Measurements from ENCODE around the gene FOXR2. TPM values are rescaled to one million over a fixed set of nuclear protein-coding genes. Genes with fewer than 3 reads are reported as not detected.

Gene FOXR2, protein sequence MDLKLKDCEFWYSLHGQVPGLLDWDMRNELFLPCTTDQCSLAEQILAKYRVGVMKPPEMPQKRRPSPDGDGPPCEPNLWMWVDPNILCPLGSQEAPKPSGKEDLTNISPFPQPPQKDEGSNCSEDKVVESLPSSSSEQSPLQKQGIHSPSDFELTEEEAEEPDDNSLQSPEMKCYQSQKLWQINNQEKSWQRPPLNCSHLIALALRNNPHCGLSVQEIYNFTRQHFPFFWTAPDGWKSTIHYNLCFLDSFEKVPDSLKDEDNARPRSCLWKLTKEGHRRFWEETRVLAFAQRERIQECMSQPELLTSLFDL
- total RNA-seq (2022) (not detected in 2 replicates), Bru-seq, nascent RNA (not detected), BruChase-seq, experiment 1, labeled RNA remaining after a 6-hour chase (not detected), BruChase-seq, experiment 2, labeled RNA remaining after a 2-hour chase (not detected)
- long read RNA-seq: 0 reads

DNA sequence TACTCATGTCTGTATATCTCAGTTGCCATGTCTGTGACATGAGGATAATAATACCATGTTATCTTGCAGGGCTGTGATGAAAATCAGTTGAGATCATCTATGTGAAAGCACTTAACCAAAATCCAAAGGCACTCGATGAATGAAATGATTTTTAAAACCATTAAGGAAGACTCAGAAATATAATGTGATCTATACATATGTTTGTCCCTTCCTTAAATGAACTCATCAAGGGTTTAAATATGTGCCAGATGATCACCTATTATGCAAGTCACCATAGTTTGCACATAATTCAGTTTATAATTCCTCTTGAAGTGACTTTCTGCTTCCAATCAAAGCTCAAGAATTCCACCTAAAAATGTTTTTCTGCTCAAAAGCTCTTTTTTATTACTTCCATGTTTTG is at the start of gene FOXR2:
Gene FOXR2, plus strand, starts transcription at position 301 of the 400 bp plus-strand sequence. CDS start 312 bp downstream, outside the sequence.
- Mint-ChIP-seq H3K4me3 (ENCODE audit: low read depth, unreplicated experiment) (no peak within 1 kb of the TSS), H3K4me1 (ENCODE audit: low read depth, unreplicated experiment) (no peaks in the 10 kb centered on the region), H3K36me3 (ENCODE audit: insufficient read depth, unreplicated experiment) (no peaks in the 10 kb centered on the region), H3K27me3 (ENCODE audit: unreplicated experiment) (no peaks in the 10 kb centered on the region), H3K27ac (ENCODE audit: unreplicated experiment) (no peak within 1 kb of the TSS), H3K9me3 (ENCODE audit: low read depth, unreplicated experiment) (peaks cover 3% of the 10 kb centered on the region)
- no peak for DNase-seq
- CTCF ChIA-PET: interaction anchor here (0.5 kb wide), 1 partner anchor 90 kb away, joined by 4 read pairs; no protein-coding TSS in a partner anchor
- BruUV-seq (replicated peaks): no TSS peak
- TF ChIP-seq, protein P1, sequence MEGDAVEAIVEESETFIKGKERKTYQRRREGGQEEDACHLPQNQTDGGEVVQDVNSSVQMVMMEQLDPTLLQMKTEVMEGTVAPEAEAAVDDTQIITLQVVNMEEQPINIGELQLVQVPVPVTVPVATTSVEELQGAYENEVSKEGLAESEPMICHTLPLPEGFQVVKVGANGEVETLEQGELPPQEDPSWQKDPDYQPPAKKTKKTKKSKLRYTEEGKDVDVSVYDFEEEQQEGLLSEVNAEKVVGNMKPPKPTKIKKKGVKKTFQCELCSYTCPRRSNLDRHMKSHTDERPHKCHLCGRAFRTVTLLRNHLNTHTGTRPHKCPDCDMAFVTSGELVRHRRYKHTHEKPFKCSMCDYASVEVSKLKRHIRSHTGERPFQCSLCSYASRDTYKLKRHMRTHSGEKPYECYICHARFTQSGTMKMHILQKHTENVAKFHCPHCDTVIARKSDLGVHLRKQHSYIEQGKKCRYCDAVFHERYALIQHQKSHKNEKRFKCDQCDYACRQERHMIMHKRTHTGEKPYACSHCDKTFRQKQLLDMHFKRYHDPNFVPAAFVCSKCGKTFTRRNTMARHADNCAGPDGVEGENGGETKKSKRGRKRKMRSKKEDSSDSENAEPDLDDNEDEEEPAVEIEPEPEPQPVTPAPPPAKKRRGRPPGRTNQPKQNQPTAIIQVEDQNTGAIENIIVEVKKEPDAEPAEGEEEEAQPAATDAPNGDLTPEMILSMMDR (IDR thresholded peaks at IDR 0.05; ENCODE audit: unreplicated experiment): no peak
- intact Hi-C loops (cut with micrococcal nuclease; ENCODE audit: unreplicated experiment): no loop called here

DNA sequence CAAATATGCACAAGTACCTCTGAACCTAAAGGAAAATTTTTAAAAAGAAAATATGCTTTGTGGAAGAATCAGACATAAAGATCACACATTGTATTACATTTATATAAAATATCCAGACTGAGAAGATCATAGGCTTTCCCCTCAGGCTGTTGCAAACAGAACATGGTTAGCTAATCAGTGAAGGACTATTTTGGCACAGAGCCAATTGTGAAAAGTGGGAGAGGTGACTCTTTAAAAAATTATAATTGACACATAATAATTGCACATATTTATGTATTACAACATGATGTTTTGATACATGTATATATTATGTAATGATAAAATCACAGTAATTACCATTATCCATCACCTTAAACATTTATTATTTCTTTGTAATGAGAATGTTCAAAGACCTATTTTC is 44.1 kb upstream of the FOXR2 start:
- no peak overlapping the region for H3K27ac Mint-ChIP-seq (ENCODE audit: unreplicated experiment)
- peaks cover 17% of the 10 kb centered on the region for H3K9me3 Mint-ChIP-seq (ENCODE audit: low read depth, unreplicated experiment)
- BruUV-seq (replicated peaks): no TSS peak
- intact Hi-C loops (cut with micrococcal nuclease; ENCODE audit: unreplicated experiment): no loop called here
- CTCF ChIA-PET: no interaction called here
- no peaks in the 10 kb centered on the region for H3K4me1 Mint-ChIP-seq (ENCODE audit: low read depth, unreplicated experiment)
- H3K27me3 Mint-ChIP-seq (ENCODE audit: unreplicated experiment): no peaks in the 10 kb centered on the region
- DNase-seq: no peak
- no peak overlapping the region for H3K4me3 Mint-ChIP-seq (ENCODE audit: low read depth, unreplicated experiment)
- H3K36me3 Mint-ChIP-seq (ENCODE audit: insufficient read depth, unreplicated experiment): no peaks in the 10 kb centered on the region
- TF ChIP-seq, protein P1 (IDR thresholded peaks at IDR 0.05; ENCODE audit: unreplicated experiment): no peak

DNA sequence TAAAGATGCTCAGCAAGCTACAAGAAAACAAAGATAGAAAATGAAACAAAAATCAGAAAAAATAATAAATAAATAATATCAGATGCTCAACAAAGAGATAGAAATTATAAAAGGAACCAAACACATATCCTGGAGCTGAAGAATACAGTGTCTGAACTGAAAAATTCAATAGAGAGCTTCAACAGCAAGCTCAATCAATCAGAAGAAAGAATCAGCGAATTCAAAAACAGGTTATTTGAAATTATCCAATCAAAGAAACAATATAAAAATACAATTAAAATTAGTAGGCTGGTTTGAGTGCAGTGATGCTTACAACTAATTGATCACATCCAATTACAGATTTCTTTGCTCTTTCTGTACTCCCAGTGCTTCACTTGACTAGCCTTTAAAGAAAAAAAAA is 40.8 kb upstream of the FOXR2 start:
- Mint-ChIP-seq H3K27ac (ENCODE audit: unreplicated experiment) (no peak overlapping the region), H3K9me3 (ENCODE audit: low read depth, unreplicated experiment) (peaks cover 14% of the 10 kb centered on the region), H3K36me3 (ENCODE audit: insufficient read depth, unreplicated experiment) (no peaks in the 10 kb centered on the region), H3K27me3 (ENCODE audit: unreplicated experiment) (no peaks in the 10 kb centered on the region), H3K4me3 (ENCODE audit: low read depth, unreplicated experiment) (no peak overlapping the region), H3K4me1 (ENCODE audit: low read depth, unreplicated experiment) (no peaks in the 10 kb centered on the region)
- TF ChIP-seq, protein P1 (IDR thresholded peaks at IDR 0.05; ENCODE audit: unreplicated experiment): no peak
- no TSS peak for BruUV-seq (replicated peaks)
- intact Hi-C loops (cut with micrococcal nuclease; ENCODE audit: unreplicated experiment): no loop called here
- CTCF ChIA-PET: no interaction called here
- DNase-seq: no peak

DNA sequence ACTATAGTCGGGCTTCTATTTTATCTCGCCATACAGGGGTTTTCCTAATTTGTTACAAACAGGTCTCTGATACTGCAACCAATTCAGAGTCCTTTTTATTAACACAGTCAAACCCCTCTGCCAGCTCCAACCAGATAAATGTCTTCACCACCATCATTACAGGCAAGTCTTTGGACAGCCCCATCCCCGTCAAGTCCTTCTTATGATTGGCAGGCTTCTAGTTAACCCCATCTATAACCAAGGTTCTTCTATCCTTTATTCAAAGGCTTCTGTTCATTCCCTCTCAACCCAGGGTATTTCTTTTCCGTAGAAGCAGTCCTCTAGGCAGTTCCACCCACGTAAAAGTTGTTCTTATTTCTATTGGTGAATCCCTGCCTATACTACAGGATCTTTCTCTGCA is 29.9 kb upstream of the FOXR2 start:
- Mint-ChIP-seq H3K4me3 (ENCODE audit: low read depth, unreplicated experiment) (no peak overlapping the region), H3K9me3 (ENCODE audit: low read depth, unreplicated experiment) (no peaks in the 10 kb centered on the region)

More for the DNA sequence above, 29.9 kb upstream of the FOXR2 start:
- Mint-ChIP-seq H3K27me3 (ENCODE audit: unreplicated experiment) (no peaks in the 10 kb centered on the region), H3K36me3 (ENCODE audit: insufficient read depth, unreplicated experiment) (no peaks in the 10 kb centered on the region), H3K27ac (ENCODE audit: unreplicated experiment) (no peak overlapping the region), H3K4me1 (ENCODE audit: low read depth, unreplicated experiment) (no peaks in the 10 kb centered on the region)
- no peak for DNase-seq
- no TSS peak for BruUV-seq (replicated peaks)
- intact Hi-C loops (cut with micrococcal nuclease; ENCODE audit: unreplicated experiment): no loop called here
- CTCF ChIA-PET: no interaction called here
- TF ChIP-seq, protein P1 (IDR thresholded peaks at IDR 0.05; ENCODE audit: unreplicated experiment): no peak

All from Calu3 (cell line).